ENCODE results near the gene GID8. TPM values are rescaled to one million over a fixed set of nuclear protein-coding genes. Genes with fewer than 3 reads are reported as not detected.
A peak's percentile ranks its signal among the peaks of the same experiment; 100 is the strongest.

GID8 gene
- total and polyA plus RNA-seq, 9 of the 15 experiments (the other 6 are each of a cell fraction or from before 2014, with no cell fraction given) = 7.5 to 31.6 (median 22.2) TPM

DNA sequence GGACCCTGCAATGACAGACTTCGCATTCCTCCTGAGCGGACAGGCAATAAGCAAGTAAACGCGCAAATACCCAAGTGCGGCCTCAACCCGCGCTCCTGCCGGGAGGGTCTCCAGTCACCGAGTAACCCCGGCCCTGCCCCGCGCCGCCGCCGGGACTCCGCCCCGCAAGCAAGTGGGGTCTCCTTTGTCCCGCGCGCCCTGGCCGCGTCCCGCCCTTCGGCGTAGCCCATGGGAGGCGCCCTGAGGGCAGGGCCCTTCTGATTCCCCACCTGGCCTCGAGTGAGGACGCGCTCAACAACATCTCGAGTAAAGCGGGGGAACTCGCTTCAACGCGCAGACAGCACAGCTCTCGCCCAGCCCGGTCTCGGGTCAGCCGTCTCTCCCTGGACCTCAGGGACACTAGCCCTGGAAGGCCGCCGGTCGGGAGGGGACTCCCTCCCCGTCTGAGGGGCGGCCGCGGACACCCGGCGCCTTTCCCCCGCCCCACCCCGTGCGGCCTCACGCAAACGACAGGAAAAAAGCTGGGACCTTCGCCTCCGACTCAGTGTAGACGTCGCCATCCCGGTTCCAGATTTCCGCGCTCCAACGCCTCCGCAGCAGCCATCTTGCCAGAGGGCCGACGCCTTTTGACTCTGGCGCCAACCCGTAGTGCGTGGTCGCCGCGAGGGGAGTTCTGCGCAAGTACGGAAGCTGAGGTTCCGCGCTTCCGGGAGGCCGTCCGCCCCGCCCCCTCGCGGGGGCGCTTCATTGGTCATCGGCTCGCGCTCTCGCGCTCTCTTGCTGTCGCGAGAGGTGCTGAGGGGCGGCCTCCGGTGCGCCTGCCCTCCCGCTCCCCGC is 461 bp upstream of the GID8 start (continued):
- no peak for TF ChIP-seq EWSR1 (IDR thresholded peaks at IDR 0.05; ENCODE audit: borderline replicate concordance, low read depth, partially characterized antibody)
- peak; percentile 84 for TF ChIP-seq CREB3L1 (IDR thresholded peaks at IDR 0.05; ENCODE audit: borderline replicate concordance, low read depth)
- TF ChIP-seq ZNF717 (CRISPR knock-in tag; IDR thresholded peaks at IDR 0.05) = 0 out of 2 replicates have a peak, but pooled peaks have one; percentile 48
- TF ChIP-seq TBL1XR1 (IDR thresholded peaks at IDR 0.05; ENCODE audit: low read length in 2 of 2) = 0 out of 4 replicates have a peak, but pooled peaks of 1 of the 2 experiments have one; percentile 32
- TF ChIP-seq MXI1 (IDR thresholded peaks at IDR 0.05; ENCODE audit: low read depth, low read length) = peak; percentile 73; the same call in 1 of the 2 replicates
- TF ChIP-seq ZNF507 (tag; conservative IDR thresholded peaks at IDR 0.05) = no peak
- TF ChIP-seq SMAD2 (IDR thresholded peaks at IDR 0.05; ENCODE audit: low read depth, low read length) = no peak
- TF ChIP-seq, protein P1, sequence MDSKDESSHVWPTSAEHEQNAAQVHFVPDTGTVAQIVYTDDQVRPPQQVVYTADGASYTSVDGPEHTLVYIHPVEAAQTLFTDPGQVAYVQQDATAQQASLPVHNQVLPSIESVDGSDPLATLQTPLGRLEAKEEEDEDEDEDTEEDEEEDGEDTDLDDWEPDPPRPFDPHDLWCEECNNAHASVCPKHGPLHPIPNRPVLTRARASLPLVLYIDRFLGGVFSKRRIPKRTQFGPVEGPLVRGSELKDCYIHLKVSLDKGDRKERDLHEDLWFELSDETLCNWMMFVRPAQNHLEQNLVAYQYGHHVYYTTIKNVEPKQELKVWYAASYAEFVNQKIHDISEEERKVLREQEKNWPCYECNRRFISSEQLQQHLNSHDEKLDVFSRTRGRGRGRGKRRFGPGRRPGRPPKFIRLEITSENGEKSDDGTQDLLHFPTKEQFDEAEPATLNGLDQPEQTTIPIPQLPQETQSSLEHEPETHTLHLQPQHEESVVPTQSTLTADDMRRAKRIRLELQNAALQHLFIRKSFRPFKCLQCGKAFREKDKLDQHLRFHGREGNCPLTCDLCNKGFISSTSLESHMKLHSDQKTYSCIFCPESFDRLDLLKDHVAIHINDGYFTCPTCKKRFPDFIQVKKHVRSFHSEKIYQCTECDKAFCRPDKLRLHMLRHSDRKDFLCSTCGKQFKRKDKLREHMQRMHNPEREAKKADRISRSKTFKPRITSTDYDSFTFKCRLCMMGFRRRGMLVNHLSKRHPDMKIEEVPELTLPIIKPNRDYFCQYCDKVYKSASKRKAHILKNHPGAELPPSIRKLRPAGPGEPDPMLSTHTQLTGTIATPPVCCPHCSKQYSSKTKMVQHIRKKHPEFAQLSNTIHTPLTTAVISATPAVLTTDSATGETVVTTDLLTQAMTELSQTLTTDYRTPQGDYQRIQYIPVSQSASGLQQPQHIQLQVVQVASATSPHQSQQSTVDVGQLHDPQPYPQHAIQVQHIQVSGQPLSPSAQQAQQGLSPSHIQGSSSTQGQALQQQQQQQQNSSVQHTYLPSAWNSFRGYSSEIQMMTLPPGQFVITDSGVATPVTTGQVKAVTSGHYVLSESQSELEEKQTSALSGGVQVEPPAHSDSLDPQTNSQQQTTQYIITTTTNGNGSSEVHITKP (IDR thresholded peaks at IDR 0.05; ENCODE audit: partially characterized antibody) = no peak
- TF ChIP-seq KLF10 (CRISPR knock-in tag; IDR thresholded peaks at IDR 0.05) = no peak
- no peak for TF ChIP-seq HNRNPH1 (optimal IDR thresholded peaks at IDR 0.05; ENCODE audit: low read depth, low read length)
- TF ChIP-seq, protein P2, sequence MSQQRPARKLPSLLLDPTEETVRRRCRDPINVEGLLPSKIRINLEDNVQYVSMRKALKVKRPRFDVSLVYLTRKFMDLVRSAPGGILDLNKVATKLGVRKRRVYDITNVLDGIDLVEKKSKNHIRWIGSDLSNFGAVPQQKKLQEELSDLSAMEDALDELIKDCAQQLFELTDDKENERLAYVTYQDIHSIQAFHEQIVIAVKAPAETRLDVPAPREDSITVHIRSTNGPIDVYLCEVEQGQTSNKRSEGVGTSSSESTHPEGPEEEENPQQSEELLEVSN (IDR thresholded peaks at IDR 0.05; ENCODE audit: borderline replicate concordance in 1 of 2, extremely low read depth in 1 of 2, insufficient read depth in 1 of 2, insufficient read length in 1 of 2, low read depth in 1 of 2, low read length in 1 of 2, poor library complexity in 1 of 2, severe bottlenecking in 1 of 2) = peak; percentile 95 to 97
- no peak for TF ChIP-seq ZBTB26 (CRISPR knock-in tag; IDR thresholded peaks at IDR 0.05)
